Small intestine (tissue), 7 donors: ENCODE data around the gene IL17C. TPM values are rescaled to one million over a fixed set of nuclear protein-coding genes. Genes with fewer than 3 reads are reported as not detected.

Experiments
- DNase-seq, 2 donors: peaks; one replicate each; pipeline versions ENCODE4 v3.0.0 to v3.0.0-alpha.2; 2013
- FAIRE-seq: peaks from 2 replicates; lab custom pipeline; 2012; peaks lifted over from hg19 to GRCh38; lab: Jason Lieb, UNC
- H3K27ac ChIP-seq, 3 donors: one replicate each; pipeline ENCODE4 v1.5.1; 2013; ENCODE audit warnings: low read length in 2 of 3, mild to moderate bottlenecking in 2 of 3, control low read depth in 1 of 3, inconsistent platforms in 1 of 3, low read depth in 1 of 3, moderate library complexity in 1 of 3
- H3K27me3 ChIP-seq, 3 donors: one replicate each; pipeline ENCODE4 v1.6.1; 2013; ENCODE audit warnings: low read length in 3 of 3, inconsistent platforms in 1 of 3; ENCODE audit not compliant: control insufficient read depth in 3 of 3, insufficient read depth in 3 of 3
- H3K36me3 ChIP-seq, 3 donors: one replicate each; pipeline ENCODE4 v1.6.1; 2013; ENCODE audit warnings: low read length in 3 of 3, inconsistent platforms in 1 of 3, low read depth in 1 of 3, mild to moderate bottlenecking in 1 of 3, moderate library complexity in 1 of 3; ENCODE audit not compliant: control insufficient read depth in 3 of 3, insufficient read depth in 2 of 3
- H3K4me1 ChIP-seq, 3 donors: one replicate each; pipeline ENCODE4 v1.6.1; 2013; ENCODE audit warnings: low read length in 2 of 3, inconsistent platforms in 1 of 3, low read depth in 1 of 3, mild to moderate bottlenecking in 1 of 3, moderate library complexity in 1 of 3; ENCODE audit not compliant: control insufficient read depth in 3 of 3, insufficient read depth in 2 of 3
- H3K4me3 ChIP-seq, 3 donors: one replicate each; pipeline ENCODE4 v1.5.1; 2013; ENCODE audit warnings: low read length in 3 of 3, control low read depth in 1 of 3, inconsistent platforms in 1 of 3, low read depth in 1 of 3, mild to moderate bottlenecking in 1 of 3, moderate library complexity in 1 of 3
- H3K9me3 ChIP-seq, 2 donors: one replicate each; pipeline ENCODE4 v1.6.1; 2013; ENCODE audit warnings: low read depth in 1 of 2, low read length in 1 of 2; ENCODE audit not compliant: control insufficient read depth in 2 of 2, insufficient read depth in 1 of 2
- WGBS, 3 donors: extraction: QIAGEN DNeasy Blood & Tissue Kit; methylation state at CpG; one replicate each; pipeline ENCODE4 v1.1.7; 2013; 5-methylcytosine and 5-hydroxymethylcytosine counted together
- polyA plus RNA-seq, 4 donors: library from polyadenylated mRNA; stranded (reverse) in 3 of 4; unstranded in 1 of 4; fragments of 200-250 nt in 3 of 4; fragments of 120-200 nt in 1 of 4; gene quantifications; one replicate each; pipeline versions ENCODE4 v1.2.1 to v1.2.3, GENCODE V29; 2013
- donor health status: healthy with polysubstance abuse.
- donor health status: control.
- donor health status: control.
- donor health status: Bipolar disorder and iron deficiency.
- donor health status: healthy.

The IL17C gene
- polyA plus RNA-seq, 4 donors: 0.19 TPM; not detected in 3

DNA sequence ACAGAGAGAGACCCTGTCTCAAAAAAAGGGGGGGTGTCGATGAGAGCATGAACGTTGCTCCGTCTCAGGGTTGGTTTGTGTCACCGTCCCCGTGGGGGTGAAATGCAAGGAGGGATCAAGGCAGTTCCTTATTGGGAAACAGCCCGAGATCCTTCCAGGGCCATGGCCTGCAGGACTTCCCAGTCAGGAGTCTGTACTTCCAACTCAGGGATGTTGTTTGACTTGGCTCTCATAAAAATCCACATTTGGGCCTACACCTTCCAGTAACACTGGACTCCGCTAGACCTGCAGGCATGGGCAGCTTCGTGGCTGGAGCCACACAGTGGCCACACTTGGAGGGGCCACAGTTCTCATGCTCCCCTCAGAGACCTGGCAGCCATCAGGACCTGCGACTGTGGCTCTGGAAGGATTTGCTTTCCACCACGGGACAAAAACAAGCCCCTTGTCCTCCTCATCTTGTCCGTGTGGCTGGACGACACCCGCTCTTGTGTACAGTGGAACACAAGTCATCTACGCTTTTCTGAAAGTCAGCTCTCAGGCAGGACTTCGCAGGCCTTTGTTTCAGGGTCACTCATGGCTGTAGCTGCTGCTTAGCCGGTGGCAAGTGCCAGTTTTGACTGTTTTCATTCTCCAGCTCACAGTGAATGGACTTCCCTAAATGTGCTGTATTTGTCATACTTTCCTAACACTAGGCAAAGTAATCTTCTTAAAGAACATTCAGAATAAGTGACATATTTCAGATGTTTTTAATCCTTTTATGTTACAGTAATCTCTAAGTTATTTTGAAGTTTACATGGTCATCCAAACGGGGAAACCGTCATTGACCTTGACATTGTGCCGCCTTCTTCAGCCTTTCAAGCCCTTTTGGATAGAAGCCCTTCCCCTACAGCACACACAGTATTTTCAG is 24.2 kb upstream of the IL17C start:
- FAIRE-seq (no peak), DNase-seq (no peak)
- Histone ChIP-seq H3K4me3 (no peak overlapping the region), H3K27ac (no peak overlapping the region), H3K4me1 (peaks cover 0 to 35% (median 8%) of the 10 kb centered on the region in 3 donors), H3K36me3 (peaks cover 2 to 80% (median 15%) of the 10 kb centered on the region in 3 donors), H3K27me3 (no peaks in the 10 kb centered on the region), H3K9me3 (no peaks in the 10 kb centered on the region)
- 84 to 88% (median 85%) methylated on average over 19 of the region's 19 CpGs for WGBS, 3 donors

DNA sequence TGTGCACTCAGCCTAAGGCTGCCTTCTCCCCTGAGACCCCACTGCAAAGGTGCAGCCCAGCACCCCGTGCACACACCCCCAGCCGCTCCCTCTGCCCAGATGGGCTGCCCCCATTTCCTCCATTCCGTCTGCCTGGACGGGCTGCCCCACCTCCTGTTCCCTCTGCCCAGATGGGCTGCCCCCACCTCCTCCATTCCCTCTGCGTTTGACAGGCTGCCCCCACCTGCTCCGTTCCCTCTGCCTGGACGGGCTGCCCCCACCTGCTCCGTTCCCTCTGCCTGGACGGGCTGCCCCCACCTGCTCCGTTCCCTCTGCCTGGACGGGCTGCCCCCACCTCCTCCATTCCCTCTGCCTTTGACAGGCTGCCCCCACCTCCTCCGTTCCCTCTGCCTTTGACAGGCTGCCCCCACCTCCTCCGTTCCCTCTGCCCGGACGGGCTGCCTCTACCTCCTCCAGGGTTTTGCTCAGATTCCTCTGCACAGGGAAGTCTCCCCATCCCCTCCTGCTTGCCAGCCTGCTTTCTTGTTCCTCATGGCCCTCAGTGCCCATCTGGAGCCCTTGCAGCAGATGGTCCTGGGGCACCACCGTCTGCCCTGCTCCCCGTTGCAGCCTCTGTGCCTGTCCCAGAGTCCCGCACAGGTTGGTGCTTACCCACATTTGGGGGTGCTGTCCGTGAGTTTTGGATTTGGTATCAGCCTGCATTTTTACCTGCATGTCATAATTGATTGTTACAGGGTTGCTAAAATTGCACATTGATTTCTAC is 23.4 kb upstream of the IL17C start:
- Histone ChIP-seq H3K27ac (no peak overlapping the region), H3K27me3 (no peaks in the 10 kb centered on the region), H3K4me1 (peaks cover 0 to 35% (median 8%) of the 10 kb centered on the region in 3 donors), H3K4me3 (no peak overlapping the region), H3K36me3 (peaks cover 0 to 80% (median 14%) of the 10 kb centered on the region in 3 donors), H3K9me3 (no peaks in the 10 kb centered on the region)
- no peak for DNase-seq
- FAIRE-seq: no peak
- 90 to 92% (median 92%) methylated on average over 19 of the region's 19 CpGs for WGBS, 3 donors

GRCh38 chr16:88616320-88616719 is 22.1 kb upstream of the IL17C start:
- H3K4me3 ChIP-seq: no peak overlapping the region
- FAIRE-seq: no peak
- DNase-seq: peak; percentile 79 to 97

GRCh38 chr16:88616736-88617135 is 21.6 kb upstream of the IL17C start:
- Histone ChIP-seq H3K36me3 (peaks cover 0 to 74% (median 2%) of the 10 kb centered on the region in 3 donors), H3K9me3 (no peaks in the 10 kb centered on the region), H3K27me3 (no peaks in the 10 kb centered on the region), H3K27ac (peak overlapping the region; percentile 28 to 93 (median 62)), H3K4me1 (peaks cover 0 to 35% (median 8%) of the 10 kb centered on the region in 3 donors), H3K4me3 (no peak overlapping the region)
- FAIRE-seq (no peak), DNase-seq (no peak)
- 11 to 72% (median 46%) methylated on average over 12 of the region's 12 CpGs for WGBS, 3 donors

More at GRCh38 chr16:88616320-88616719, 22.1 kb upstream of the IL17C start:
- WGBS, 3 donors: 19 to 60% (median 42%) methylated on average over 13 of the region's 13 CpGs
- peaks cover 0 to 75% (median 5%) of the 10 kb centered on the region in 3 donors for H3K36me3 ChIP-seq
- H3K27me3 ChIP-seq: no peaks in the 10 kb centered on the region
- H3K9me3 ChIP-seq: no peaks in the 10 kb centered on the region
- peak overlapping the region; percentile 27 to 93 (median 62) for H3K27ac ChIP-seq
- peaks cover 0 to 35% (median 8%) of the 10 kb centered on the region in 3 donors for H3K4me1 ChIP-seq

GRCh38 chr16:88617268-88618031 is 20.9 kb upstream of the IL17C start:
- H3K27ac ChIP-seq: peak overlapping the region; percentile 28 to 93 (median 62)
- H3K36me3 ChIP-seq: peaks cover 0 to 74% (median 3%) of the 10 kb centered on the region in 3 donors
- FAIRE-seq (no peak), DNase-seq (peak; percentile 61 to 92)
- WGBS, 3 donors: 32 to 70% (median 57%) methylated on average over 20 of the region's 20 CpGs
- no peaks in the 10 kb centered on the region for H3K27me3 ChIP-seq
- no peaks in the 10 kb centered on the region for H3K9me3 ChIP-seq
- H3K4me1 ChIP-seq: peaks cover 0 to 35% (median 8%) of the 10 kb centered on the region in 3 donors
- H3K4me3 ChIP-seq: no peak overlapping the region

- Histone ChIP-seq H3K27ac (peak overlapping the region; percentile 27 to 71 (median 31)), H3K36me3 (peaks cover 0 to 75% (median 10%) of the 10 kb centered on the region in 3 donors), H3K9me3 (no peaks in the 10 kb centered on the region), H3K4me3 (no peak overlapping the region), H3K27me3 (no peaks in the 10 kb centered on the region), H3K4me1 (peaks cover 0 to 35% (median 8%) of the 10 kb centered on the region in 3 donors)
- FAIRE-seq (no peak), DNase-seq (peak in 1 of 2 donors; percentile 71)
- WGBS, 3 donors: 49 to 72% (median 63%) methylated on average over 20 of the region's 20 CpGs
Measured at GRCh38 chr16:88618182-88618955, 20.0 kb upstream of the IL17C start.

- DNase-seq (no peak), FAIRE-seq (no peak)
- Histone ChIP-seq H3K27me3 (no peaks in the 10 kb centered on the region), H3K4me3 (no peak overlapping the region), H3K9me3 (no peaks in the 10 kb centered on the region), H3K36me3 (peaks cover 3 to 77% (median 12%) of the 10 kb centered on the region in 3 donors), H3K4me1 (peaks cover 0 to 35% (median 8%) of the 10 kb centered on the region in 3 donors), H3K27ac (peak overlapping the region in 2 of 3 donors; percentile 2 to 71)
- WGBS, 3 donors: 92 to 94% (median 93%) methylated on average over 19 of the region's 19 CpGs
Measured at GRCh38 chr16:88618956-88619667, 19.3 kb upstream of the IL17C start.
